Cerebellar cortex (tissue), 1 donor: Measurements from ENCODE around the gene TSPAN4.

Experiments
- DNase-seq: peaks from one replicate; pipeline ENCODE4 v3.0.0-alpha.2; 2015; ENCODE audit warnings: low spot score

TSPAN4 gene

DNA sequence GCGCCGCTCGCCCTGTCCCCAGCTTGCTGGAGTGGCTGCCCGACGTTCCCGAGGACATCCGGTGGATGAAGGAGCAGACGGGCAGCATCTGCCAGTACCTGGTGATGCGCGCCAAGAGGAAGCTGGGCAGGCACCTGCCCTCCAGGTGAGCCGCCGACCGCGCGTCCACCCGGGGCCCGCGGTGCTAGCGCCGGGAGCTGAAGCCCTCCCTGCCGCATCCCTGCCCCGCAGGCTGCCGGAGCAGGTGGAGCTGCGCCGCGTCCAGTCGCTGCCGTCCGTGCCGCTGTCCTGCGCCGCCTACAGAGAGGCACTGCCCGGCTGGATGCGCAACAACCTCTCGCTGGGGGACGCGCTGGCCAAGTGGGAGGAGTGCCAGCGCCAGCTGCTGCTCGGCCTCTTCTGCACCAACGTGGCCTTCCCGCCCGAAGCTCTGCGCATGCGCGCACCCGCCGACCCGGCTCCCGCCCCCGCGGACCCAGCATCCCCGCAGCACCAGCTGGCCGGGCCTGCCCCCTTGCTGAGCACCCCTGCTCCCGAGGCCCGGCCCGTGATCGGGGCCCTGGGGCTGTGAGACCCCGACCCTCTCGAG lies 18.3 kb upstream of the TSPAN4 start:
- no peak for DNase-seq

DNA sequence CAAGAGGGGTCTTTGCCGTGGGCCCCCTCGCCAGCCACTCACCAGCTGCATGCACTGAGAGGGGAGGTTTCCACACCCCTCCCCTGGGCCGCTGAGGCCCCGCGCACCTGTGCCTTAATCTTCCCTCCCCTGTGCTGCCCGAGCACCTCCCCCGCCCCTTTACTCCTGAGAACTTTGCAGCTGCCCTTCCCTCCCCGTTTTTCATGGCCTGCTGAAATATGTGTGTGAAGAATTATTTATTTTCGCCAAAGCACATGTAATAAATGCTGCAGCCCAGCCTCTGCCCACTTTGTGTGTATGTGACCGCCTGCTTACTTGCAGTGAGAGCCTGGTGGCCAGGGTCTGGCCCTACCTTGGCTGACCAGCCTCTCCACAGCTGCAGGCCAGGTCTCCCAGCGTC lies 17.7 kb upstream of the TSPAN4 start:
- no peak for DNase-seq

- DNase-seq: no peak
Measured at GRCh38 chr11:825366-826226, 17.1 kb upstream of the TSPAN4 start.

DNA sequence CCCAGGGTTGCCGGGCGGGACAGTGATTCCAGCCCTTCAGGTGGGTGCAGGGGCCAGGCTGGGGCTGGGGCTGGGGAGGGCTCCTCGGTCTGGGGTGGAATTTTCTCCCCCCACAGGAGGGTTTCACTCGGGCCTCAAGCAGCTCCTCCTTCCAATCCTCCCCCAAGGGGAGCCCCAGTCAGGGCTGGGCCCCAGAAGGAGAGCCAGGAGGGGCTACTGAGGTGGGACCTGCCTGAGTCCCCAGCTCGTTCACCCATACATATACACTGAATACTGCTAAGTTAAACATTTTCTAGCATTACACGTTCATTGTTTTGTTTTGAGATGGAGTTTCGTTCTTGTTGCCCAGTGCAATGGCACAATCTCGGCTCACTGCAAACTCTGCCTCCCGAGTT lies 16.4 kb upstream of the TSPAN4 start:
- no peak for DNase-seq

GRCh38 chr11:826836-827145 lies 15.9 kb upstream of the TSPAN4 start:
- DNase-seq: no peak

DNA sequence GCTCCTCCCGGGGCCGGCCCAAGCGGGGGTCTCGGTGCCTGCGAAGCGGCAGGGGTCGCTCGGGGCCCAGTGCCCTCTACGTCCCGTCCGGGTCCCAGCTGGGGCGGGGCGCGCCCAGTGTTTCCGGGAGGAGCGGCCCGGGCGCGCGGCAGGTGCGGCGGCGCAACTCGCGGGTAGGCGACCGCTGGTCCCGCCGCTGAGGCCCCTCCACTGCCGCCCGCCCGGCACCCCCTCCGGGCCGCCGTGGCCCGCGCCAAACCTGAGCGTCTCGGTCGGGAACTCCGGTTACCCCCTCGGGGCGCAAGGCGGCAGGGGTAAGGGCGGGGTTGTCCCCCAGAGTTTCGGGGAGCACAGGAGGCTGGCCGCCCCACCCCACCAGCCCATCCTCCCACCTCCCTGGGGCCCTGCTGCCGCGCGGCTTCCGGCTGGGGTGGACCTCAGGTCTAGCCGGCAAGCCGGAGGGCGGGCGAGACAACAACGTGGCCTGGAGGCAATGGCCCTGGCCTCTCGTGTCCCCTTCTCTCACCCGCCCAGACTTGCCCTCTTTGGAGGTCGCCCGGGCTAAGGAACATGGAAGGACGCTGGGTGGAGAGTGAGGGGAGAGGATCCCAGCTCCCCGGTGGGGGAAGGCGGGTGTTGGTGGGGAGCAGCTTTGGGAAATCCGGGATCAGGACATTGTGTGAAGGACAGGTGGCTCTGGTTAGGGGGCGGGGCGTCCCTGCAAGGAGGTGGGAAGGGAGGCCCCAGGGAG lies 15.3 kb upstream of the TSPAN4 start:
- DNase-seq: no peak

DNA sequence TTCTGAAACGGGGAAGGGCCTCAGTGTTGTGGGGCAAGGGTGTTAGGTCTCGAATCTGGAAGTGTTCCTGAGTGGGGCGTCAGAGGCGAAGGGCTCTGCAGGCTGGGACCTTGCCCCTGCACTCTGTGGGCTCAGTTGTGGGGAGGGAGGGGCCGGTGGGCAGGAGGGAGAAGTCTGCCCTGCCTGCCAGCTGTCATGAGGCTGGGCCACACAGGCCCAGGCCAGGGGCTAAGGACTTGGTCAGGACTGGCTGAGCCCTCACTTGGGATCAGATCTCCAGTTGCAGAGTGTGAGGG lies 14.8 kb upstream of the TSPAN4 start, which contains the start of gene CRACR2B:
Gene CRACR2B (plus strand): TSS at position 23 of the 296 bp plus-strand sequence. CDS start 689 bp downstream, outside the sequence.
- no peak for DNase-seq

GRCh38 chr11:828506-829175 lies 14.0 kb upstream of the TSPAN4 start:
- DNase-seq: no peak

DNA sequence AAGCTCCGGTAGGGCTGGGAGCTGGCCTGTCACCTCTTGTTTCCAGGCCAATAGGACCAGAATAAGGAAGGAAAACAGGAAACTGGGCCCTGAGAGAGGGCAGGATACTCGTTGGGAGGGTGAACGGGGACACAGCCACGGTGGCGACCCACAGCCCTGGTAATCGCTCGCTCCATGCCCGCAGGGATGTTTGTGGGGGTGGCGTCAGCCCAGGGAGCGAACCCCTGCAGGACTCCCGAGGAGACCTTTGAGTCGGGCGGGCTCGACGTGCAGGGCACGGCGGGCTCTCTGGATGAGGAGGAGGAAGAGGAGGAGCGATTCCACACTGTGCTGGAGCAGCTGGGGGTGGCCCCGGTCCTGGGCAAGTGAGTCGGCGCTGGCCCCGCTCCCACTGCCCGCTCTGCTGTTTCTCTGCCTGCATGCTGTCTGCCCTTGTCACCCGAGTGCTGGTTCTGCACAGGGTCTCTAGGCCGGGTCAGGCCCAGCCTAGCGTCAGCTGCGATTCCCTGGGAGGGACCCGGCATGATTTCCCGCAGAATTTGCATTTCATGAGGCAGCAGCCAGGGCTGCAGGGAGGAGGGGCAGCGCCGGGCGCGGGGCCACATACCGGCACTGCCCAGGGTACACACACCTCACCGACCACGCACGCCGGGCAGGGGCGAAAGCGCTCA lies 13.3 kb upstream of the TSPAN4 start:
- DNase-seq: no peak

DNA sequence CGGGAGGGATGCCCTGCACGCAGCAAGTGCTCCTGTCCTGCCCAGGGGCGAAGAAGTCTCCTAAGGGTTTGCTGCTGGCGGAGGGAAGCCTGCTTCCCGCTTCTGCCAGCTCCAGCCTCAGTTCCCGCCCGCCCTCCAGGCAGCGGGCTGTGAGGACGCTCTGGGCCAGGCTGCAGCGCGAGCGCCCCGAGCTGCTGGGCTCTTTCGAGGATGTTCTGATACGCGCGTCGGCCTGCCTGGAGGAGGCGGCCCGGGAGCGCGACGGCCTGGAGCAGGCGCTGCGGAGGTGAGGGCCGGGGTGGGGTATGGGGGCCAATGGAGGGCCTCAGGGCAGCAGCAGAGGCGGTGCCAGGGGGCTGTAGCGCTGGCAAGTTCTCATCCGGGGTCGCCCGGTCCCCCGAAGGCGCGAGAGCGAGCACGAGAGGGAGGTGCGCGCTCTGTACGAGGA lies 12.8 kb upstream of the TSPAN4 start:
- no peak for DNase-seq

- peak; percentile 85 for DNase-seq
Measured at GRCh38 chr11:830295-831117, 12.1 kb upstream of the TSPAN4 start.

- DNase-seq: no peak
Measured at GRCh38 chr11:831118-831864, 11.4 kb upstream of the TSPAN4 start.

DNA sequence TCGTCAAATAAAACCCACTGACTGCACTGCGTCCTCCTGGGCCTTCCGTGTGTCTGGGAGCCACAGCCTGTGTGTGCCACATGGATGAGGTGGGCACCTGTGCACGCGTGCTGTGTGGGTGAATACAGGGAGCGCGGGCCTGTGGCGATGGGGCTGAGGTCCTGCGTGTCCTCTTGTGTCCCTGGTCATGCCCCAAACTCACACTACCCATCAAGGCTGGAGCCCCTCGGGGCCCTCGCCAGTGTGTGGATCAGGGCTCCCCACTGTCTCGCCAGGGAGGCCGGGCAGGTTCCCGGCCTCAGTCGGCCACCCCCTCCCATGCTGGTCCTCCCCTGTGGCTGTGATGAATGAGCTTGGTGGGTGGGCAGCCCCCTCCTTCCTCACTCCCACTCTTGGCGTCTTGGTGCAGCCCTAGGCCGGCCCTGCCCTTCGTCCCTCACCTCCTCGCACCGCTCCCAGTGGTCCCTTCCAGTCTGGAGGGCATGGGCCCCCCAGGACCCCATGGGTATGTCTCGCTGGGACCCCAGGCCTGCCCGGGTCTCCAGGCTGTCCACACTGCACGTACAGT lies 10.6 kb upstream of the TSPAN4 start:
- DNase-seq: no peak

DNA sequence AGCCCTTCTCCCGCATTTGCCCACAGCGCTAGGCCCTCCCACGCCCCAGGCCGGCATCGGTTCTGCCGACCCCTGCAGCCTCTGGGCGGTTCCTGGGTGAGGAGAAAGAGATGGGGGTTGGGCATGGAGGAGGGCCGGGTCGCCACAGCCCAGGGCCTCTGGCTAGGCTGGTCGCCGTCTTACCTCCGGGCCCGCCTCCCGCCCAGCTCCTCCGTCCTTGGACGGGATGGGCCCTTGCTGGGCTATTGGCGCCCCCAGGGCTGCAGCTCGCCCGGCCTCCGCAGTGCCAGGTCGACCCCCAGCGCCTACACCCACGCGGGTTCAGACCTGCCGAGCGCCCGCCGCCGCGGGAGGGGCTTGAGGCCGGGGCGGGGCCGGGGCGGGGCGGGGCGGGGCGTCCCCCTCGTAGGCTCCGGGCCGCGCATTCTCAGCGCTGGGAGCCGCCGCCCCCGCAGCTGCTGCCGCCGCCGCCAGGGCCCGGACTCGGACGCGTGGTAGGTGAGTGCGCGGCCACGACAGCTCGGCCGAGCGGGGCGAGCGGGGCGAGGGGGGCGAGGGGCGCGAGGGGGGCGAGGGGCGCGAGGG lies 10.0 kb upstream of the TSPAN4 start, which contains the start of gene CD151:
Gene CD151 (plus strand): TSS at position 424 of the 585 bp plus-strand sequence. CDS start 3,118 bp downstream, outside the sequence.
- no peak for DNase-seq

DNA sequence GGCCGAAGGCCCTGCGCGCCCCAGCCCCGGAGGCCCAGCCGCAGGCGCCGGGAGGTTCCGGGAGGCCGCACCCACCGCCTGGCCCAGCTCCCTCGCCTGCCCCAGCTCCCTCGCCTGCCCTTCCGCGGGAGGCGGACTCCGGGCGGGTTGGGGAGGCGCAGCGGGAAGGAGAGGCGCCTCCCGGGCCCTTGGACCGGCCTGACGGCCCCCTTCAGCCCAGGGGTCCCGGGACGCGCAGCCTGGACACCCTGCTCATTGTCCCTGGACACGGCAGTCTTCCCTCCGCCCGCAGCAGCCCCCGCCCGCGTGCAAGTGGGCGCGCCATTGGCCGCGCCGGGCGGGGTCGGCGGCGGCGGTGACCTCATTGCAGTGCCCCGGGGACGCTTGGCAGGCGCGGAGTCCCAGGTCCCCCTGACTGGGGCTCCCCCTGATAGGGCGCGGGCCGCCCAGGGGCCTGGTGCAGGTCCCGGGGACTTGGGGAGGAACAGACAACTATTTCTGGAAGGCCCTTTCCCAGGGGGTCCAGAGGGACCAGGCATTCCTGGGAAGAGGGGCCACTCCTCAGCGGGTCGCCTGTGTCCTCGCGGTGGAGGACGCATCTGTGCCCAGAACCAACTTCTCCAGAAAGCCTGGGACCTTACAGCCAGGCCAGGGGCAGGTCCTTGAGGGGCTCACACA lies 9.4 kb upstream of the TSPAN4 start:
- no peak for DNase-seq

DNA sequence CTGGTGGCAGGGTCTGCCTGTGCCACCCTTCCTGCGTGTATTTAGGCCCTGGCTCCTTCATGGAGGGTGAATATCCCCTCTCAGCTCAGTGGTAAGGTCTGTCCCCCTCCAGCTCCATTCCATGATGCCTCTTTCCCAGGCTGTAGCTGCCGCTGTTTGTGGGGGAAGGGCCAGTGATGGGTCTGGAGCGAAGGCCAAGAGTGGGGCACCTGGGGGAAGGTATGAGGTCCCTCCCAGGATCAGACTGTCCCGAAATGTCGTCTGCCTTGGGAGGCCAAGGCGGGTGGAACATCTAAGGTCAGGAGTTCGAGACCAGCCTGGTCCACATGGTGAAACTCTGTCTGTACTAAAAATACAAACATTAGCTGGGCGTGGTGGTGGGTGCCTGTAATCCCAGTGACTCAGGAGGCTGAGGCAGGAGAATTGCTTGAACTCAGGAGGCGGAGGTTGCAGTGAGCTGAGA lies 8.8 kb upstream of the TSPAN4 start:
- DNase-seq: no peak

DNA sequence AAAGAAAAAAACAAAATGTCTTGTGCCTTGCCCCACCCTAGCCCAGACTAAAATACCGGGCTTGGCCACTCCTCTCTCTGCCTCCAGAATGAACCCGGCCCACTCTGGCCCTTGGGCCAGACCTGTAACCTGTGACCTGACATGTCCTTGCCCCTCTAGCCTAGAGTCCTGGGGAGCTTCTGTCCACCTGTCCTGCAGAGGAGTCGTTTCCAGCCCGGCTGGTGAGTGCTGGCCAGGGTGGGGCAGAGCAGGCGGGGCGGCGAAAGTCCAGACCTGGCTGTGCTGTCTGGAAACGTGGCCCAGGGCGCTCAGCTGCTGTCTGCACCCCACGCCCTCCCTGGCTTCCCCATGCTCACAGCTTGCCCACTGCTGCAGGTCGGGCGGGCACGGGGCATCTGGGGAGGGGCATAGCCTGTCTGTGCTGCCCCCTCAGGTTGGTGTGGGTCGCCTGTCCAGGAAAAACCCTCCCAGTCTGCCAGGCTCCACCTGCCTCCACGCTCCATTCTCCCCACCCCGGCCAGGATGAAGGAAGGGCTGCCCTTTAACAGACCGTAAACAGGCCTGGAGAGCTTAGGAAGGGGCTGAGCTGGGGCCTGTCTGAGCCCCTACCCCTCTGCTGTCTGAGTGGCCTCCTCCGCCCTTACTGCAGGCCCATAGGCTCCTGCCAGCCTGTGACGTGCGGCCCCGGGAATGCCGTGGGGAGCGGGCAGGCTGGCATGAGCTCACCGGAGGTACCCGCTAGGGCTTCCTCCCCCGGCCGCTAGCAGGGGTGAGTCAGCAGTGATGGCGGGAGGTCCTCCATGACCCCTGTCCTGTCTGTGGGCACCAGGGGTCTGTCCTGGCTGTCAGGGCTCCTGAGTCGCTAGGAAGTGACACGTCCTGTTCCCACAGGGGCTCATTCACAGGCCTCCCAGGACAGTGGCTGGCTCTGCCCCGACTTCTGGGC lies 8.0 kb upstream of the TSPAN4 start:
- no peak for DNase-seq

GRCh38 chr11:836274-836673 lies 6.4 kb upstream of the TSPAN4 start:
- DNase-seq: no peak
